Chondrocyte (in vitro differentiated cells): ENCODE data around the gene BTNL8. TPM values are rescaled to one million over a fixed set of nuclear protein-coding genes. Genes with fewer than 3 reads are reported as not detected.

Experiments
- DNase-seq: peaks from one replicate; pipeline ENCODE4 v3.0.0; 2021; ENCODE audit warnings: mixed read lengths, low spot score
- H3K27ac Mint-ChIP-seq: one replicate; pipeline ENCODE4 v1.8.0; 2021; ENCODE audit warnings: mild to moderate bottlenecking, moderate library complexity, mixed read lengths; ENCODE audit not compliant: unreplicated experiment
- H3K27me3 Mint-ChIP-seq: 2 replicates; pipeline ENCODE4 v1.8.0; 2021; ENCODE audit warnings: low read depth, mixed read lengths
- H3K36me3 Mint-ChIP-seq: 2 replicates; pipeline ENCODE4 v1.8.0; 2021; ENCODE audit warnings: low read depth, mixed read lengths
- H3K4me1 Mint-ChIP-seq: 2 replicates; pipeline ENCODE4 v1.8.0; 2021; ENCODE audit warnings: low read depth, mild to moderate bottlenecking, mixed read lengths
- H3K4me3 Mint-ChIP-seq: one replicate; pipeline ENCODE4 v1.8.0; 2021; ENCODE audit warnings: mild to moderate bottlenecking, moderate library complexity, mixed read lengths; ENCODE audit not compliant: unreplicated experiment
- H3K9me3 Mint-ChIP-seq: 2 replicates; pipeline ENCODE4 v1.8.0; 2021; ENCODE audit warnings: low read depth, mixed read lengths
- CTCF ChIP-seq: fragments of 200-600 bp; sonication (generic); IDR thresholded peaks from 2 replicates; pipeline ENCODE4 v1.5.0; 2021; ENCODE audit warnings: antibody characterized with exemption, mild to moderate bottlenecking, moderate library complexity
- total RNA-seq: library from RNA; stranded (reverse); gene quantifications from 3 replicates; pipeline ENCODE4 v1.2.1, GENCODE V29; 2021

Gene BTNL8
- total RNA-seq, 1 donor from 2014 or later, result not detected

GRCh38 chr5:180988592-180988991, 89.6 kb downstream of the BTNL8 start, which contains the start of gene BTNL3:
TSS of gene BTNL3 (plus strand) at chr5:180988846. CDS start at chr5:180989029, 183 bp downstream.
- DNase-seq, result no peak
- Mint-ChIP-seq H3K9me3 (no peaks in the 10 kb centered on the region), H3K27ac (no peak within 1 kb of the TSS), H3K36me3 (no peaks in the 10 kb centered on the region), H3K4me1 (no peaks in the 10 kb centered on the region), H3K27me3 (peaks cover 2% of the 10 kb centered on the region), H3K4me3 (no peak within 1 kb of the TSS)
- no peak for TF ChIP-seq CTCF

GRCh38 chr5:180990086-180990881, 91.3 kb downstream of the BTNL8 start:
- Mint-ChIP-seq H3K36me3 (no peaks in the 10 kb centered on the region), H3K27me3 (no peaks in the 10 kb centered on the region), H3K4me3 (no peak overlapping the region), H3K9me3 (no peaks in the 10 kb centered on the region), H3K4me1 (no peaks in the 10 kb centered on the region), H3K27ac (no peak overlapping the region)
- no peak for DNase-seq
- TF ChIP-seq CTCF, result no peak

GRCh38 chr5:180990882-180991242, 91.9 kb downstream of the BTNL8 start:
- no peaks in the 10 kb centered on the region for H3K27me3 Mint-ChIP-seq
- DNase-seq, result no peak
- H3K4me3 Mint-ChIP-seq, result no peak overlapping the region
- H3K27ac Mint-ChIP-seq, result no peak overlapping the region
- H3K36me3 Mint-ChIP-seq, result no peaks in the 10 kb centered on the region
- H3K4me1 Mint-ChIP-seq, result no peaks in the 10 kb centered on the region
- H3K9me3 Mint-ChIP-seq, result no peaks in the 10 kb centered on the region
- no peak for TF ChIP-seq CTCF

Other genes with a start within 250 kb of the BTNL8 start
- 0.10 to 0.31 TPM (median 0.29 TPM) in 3 replicates for gene FLT4, start 249.6 kb upstream of the BTNL8 start, total RNA-seq
- not detected in 3 replicates for gene OR2Y1, start 159.1 kb upstream of the BTNL8 start, total RNA-seq
- 119 to 136 TPM (median 123 TPM) in 3 replicates for gene MGAT1, start 96.4 kb upstream of the BTNL8 start, total RNA-seq
- 13.3 to 19.2 TPM (median 13.9 TPM) in 3 replicates for gene ZFP62, start 37.9 kb upstream of the BTNL8 start, total RNA-seq
- not detected in 3 replicates for gene BTNL3, start 89.7 kb downstream of the BTNL8 start, total RNA-seq
- not detected in 3 replicates for gene BTNL9, start 141.1 kb downstream of the BTNL8 start, total RNA-seq
- not detected in 3 replicates for gene OR2V1, start 232.0 kb downstream of the BTNL8 start, total RNA-seq
- gene OR2V2, start 248.4 kb downstream of the BTNL8 start, total RNA-seq, result not detected in 3 replicates